GM12872 (cell line): ENCODE measurements around the gene TMEM235.

Experiments used
- TF ChIP-seq, protein P1 (sequence below): IDR thresholded peaks from 3 replicates; pipeline ENCODE4 v1.5.1; 2011; ENCODE audit warnings: low read depth, mild to moderate bottlenecking, low read length, moderate library complexity; ENCODE audit not compliant: insufficient read depth

TMEM235 gene

DNA sequence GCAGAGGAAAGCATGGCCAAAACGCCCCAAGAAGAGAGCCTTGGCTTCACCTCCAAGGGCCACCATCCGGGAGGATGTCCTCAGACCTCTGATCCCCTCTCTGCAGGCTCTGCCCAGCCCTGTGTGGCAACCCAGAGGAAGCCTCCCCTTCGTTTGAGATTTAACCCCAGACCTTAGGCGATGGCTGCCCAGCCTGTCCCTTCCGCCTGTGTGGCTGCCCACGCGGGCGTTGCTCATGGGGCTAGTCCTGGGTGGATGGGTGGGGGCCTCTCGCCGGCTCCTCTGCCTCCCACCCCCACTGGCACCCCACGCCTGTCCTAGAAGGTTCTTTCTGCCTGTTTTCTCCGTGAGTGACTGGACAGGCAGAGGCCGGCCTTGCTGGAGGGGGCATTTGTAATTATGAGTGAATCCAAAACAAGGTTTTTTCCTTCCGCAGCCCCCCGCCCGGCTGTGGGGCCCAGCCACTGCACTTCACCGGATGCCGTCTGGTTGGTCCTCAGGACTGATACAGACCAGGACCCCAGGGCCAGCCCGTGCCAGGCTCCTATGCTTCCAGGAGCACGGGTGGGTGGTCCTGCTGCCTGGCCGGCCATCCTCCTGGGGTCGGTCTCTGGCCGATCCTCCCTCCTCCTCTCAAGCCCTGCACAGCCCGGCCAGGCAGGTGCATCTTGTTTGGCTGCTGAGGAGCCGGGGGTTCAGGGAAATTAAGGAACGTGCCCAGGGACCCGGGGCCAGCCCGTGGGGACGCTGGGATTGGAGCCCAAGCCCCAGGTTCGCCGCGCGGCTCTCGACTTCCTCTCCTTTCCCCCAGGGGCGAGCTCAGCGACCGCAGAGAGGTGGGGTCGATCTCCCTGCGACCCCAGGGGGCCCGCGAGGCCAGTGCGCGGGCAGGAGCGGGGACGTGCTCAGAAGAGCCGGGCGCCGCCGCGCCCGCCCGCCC lies at the start of gene TMEM235:
TMEM235 (plus strand) TSS at position 636 of the 940 bp plus-strand sequence. CDS start 393 bp downstream, outside the sequence.
- TF ChIP-seq, protein P1, sequence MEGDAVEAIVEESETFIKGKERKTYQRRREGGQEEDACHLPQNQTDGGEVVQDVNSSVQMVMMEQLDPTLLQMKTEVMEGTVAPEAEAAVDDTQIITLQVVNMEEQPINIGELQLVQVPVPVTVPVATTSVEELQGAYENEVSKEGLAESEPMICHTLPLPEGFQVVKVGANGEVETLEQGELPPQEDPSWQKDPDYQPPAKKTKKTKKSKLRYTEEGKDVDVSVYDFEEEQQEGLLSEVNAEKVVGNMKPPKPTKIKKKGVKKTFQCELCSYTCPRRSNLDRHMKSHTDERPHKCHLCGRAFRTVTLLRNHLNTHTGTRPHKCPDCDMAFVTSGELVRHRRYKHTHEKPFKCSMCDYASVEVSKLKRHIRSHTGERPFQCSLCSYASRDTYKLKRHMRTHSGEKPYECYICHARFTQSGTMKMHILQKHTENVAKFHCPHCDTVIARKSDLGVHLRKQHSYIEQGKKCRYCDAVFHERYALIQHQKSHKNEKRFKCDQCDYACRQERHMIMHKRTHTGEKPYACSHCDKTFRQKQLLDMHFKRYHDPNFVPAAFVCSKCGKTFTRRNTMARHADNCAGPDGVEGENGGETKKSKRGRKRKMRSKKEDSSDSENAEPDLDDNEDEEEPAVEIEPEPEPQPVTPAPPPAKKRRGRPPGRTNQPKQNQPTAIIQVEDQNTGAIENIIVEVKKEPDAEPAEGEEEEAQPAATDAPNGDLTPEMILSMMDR = no peak

DNA sequence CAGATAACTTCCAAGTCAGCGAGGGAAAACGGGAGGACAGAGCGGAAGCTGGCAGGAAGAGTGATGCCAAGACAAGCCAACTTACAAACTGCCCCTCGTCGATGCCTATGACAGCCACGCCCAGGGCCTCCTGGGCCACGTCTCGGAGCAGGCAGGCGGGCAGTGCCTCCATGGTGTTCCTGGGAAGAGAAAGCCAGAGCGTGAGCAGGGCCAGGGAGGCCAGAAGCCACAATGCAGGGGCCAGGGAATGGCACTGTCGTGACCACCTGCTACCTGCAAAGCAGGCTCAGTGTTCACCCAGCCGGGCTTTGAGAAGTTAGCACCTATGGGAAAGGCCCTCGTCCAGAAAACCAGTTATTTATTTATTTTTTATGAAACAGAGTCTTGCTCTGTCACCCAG lies 48.9 kb upstream of the TMEM235 start:
- TF ChIP-seq, protein P1 = no peak

DNA sequence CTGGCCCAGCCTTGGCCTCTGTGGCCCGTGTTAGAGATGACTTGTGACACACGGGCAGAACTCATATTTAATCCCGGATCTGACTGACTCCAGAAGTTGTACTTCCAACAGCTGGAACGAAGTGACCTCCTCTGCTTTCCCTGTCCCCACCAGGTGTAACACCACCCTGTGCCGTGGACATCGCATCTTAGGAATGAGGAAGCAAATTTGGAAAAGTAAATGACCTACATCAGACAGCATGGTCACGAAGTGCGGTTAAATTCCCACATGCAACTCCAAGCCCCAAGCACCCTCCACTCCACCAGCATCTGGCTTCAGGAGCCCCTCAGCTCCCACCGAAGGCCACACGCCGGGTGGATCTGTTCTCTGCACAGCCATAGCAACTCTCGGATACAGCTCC lies 47.5 kb upstream of the TMEM235 start:
- TF ChIP-seq, protein P1 = no peak

DNA sequence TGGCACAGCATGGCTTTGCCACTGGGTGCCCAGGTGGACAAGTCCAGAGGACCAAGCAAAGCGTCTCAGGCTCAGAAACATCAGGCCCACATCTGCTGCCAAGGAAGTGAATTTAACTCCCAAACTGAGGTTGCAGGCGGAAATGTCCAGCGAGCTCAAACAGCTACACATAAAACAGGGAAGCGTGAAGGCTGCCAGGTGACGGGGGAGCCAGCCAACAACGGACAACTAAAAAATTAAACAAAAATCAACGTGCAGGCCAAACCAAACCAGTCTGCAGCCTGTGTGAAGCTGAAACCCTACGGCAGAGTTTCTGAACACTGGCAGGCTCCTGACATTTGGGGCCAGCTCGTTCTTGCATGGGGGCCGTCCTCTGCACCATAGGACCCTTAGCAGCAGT lies 47.1 kb upstream of the TMEM235 start:
- TF ChIP-seq, protein P1 = no peak

DNA sequence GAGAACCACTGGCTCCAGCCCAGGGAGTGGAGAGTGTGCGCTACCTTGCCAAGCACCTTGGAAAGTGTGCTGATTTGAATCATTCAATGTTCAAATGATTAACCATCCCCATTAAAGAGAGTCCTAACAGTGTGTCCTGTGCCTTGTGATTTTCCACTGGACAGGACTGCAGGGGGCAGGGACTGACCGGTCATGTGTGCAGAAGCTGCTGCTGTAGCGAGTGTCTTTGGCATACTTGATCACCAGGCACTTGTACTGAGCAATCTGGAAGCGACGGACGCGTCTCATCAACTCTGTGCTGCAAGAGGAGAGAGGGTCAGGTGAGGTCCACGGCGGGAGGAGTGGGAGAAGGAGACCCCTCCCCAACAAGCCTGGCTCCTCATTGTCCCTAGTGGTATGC lies 46.6 kb upstream of the TMEM235 start:
- TF ChIP-seq, protein P1 = no peak

DNA sequence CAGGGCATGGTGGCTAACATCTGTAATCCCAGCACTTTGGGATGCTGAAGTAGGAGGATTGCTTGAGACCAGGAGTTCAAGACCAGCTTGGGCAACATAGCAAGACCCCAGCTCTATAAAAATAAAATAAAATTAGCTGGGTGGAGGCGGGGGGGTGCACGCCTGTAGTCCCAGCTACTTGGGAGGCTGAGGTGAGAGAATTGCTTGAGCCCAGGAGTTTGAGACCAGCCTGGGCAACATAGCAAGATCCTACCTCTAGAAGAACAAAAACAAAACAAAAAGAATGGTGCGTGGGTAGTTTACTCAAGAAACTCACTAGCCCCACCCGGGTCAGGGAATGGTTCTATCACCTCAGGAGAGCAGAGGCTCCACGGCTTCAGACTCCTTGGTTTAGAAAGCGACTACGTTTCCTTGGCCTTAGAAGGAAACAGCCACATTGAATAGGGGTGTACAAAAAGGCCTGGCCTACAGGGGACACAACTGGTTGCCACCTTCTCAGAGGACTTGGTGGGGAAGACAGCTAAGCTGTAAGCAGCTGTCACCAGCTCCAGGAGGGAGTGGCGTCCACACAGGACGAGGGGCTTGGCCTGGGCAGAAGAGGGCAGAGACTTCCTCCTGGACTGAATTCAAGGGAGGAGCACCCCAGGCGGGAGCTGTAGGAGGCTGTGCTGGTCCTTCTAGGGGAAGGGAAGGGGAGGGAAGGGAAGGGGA lies 45.3 kb upstream of the TMEM235 start:
- TF ChIP-seq, protein P1 = no peak
